GM20000 (cell line): ENCODE data around the gene CCNT2.

Experiments used
- DNase-seq: peaks from one replicate; pipeline ENCODE4 v3.0.0; 2012; ENCODE audit warnings: low spot score
- TF ChIP-seq, protein P1 (sequence below): IDR thresholded peaks from 2 replicates; pipeline ENCODE4 v1.5.1; 2012; ENCODE audit warnings: mild to moderate bottlenecking, control low read depth; ENCODE audit errors: extremely low read depth, missing control alignments

Gene CCNT2

GRCh38 chr2:135004005-135004746 is 85.6 kb downstream of the CCNT2 start:
- DNase-seq: peak; percentile 80
- TF ChIP-seq, protein P1, sequence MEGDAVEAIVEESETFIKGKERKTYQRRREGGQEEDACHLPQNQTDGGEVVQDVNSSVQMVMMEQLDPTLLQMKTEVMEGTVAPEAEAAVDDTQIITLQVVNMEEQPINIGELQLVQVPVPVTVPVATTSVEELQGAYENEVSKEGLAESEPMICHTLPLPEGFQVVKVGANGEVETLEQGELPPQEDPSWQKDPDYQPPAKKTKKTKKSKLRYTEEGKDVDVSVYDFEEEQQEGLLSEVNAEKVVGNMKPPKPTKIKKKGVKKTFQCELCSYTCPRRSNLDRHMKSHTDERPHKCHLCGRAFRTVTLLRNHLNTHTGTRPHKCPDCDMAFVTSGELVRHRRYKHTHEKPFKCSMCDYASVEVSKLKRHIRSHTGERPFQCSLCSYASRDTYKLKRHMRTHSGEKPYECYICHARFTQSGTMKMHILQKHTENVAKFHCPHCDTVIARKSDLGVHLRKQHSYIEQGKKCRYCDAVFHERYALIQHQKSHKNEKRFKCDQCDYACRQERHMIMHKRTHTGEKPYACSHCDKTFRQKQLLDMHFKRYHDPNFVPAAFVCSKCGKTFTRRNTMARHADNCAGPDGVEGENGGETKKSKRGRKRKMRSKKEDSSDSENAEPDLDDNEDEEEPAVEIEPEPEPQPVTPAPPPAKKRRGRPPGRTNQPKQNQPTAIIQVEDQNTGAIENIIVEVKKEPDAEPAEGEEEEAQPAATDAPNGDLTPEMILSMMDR: peak; percentile 89

- TF ChIP-seq, protein P1: no peak
- no peak for DNase-seq
These were observed 87.1 kb downstream of the CCNT2 start for GRCh38 chr2:135005753-135006152.
